DMS53 treated with DMSO at 0.1 percent for 48 hours (cell line): ENCODE data around the gene AOPEP.
"Not testable (repeated sequence)": the region's sequence is repeated elsewhere in the genome, so short reads cannot be mapped to it uniquely, and the experiment has no call there.

ENCODE experiments used
- DNase-seq: peaks from one replicate; lab custom pipeline; 2025; ENCODE audit not compliant: unreplicated experiment; lab: John Stamatoyannopoulos, UW

The AOPEP gene

DNA sequence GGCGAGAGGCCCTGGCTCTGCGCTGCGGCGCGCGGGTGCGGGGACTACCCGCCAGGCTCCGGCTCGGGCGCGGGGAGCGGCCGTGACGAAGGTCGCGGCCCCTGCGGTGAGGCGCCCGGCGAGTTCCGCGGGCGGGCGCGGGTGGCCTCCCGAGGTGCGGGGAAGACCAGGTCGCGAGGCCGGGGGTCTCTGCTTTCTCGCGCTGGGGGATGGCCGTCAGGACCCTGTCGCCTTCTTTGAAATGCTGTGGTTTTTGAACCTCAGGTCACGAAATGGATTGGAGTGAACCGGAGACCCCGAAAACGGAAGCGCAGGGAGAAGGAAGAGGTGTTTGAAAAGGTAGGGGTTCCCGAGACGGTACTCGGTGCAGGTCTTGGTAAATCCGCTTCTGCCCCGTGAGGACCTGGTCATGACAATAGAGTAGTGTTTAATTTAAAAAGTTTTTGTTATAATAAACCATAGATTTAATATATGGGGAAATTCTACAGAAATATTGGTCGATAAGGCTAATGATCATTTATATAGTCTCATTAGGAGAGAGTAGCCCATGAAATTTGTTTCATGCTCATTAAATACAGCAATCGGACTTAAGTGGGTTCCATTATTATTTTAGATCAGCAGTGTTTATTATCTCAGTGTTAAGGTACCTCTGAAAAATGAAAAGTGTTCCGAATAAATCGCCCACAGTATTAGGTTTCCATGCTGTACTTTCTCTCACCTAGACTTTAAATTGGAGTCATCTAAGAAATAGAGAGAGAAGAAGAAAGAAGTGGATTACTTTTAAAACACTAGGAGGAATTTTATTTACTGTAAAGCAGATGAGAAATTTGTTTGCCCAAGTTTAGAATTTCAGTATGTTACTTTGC lies 279.0 kb downstream of the AOPEP start:
- DNase-seq: no peak

- DNase-seq: no peak
Observed at GRCh38 chr9:95007226-95007869, 280.8 kb downstream of the AOPEP start.

- no peak for DNase-seq
Observed at GRCh38 chr9:95008151-95008771, 281.8 kb downstream of the AOPEP start.

DNA sequence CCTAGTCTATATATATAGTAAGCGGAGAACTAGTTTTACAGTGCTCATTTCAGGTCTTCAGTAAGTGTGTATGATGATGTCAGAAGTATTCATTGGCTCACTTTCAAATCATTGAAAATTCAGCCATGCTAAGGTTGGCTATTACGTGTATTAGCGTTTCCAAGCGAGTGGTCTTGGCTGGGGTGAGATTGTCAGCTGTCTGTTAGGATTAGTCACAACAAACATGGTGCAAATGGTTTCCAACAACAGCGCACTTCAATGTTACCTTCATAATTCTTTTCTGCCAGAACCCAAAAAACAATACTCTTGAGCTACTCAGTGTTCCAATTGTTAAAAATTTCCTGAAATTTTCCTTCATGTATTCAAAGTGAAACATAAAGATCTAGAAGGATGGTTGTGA lies 283.0 kb downstream of the AOPEP start:
- no peak for DNase-seq

DNA sequence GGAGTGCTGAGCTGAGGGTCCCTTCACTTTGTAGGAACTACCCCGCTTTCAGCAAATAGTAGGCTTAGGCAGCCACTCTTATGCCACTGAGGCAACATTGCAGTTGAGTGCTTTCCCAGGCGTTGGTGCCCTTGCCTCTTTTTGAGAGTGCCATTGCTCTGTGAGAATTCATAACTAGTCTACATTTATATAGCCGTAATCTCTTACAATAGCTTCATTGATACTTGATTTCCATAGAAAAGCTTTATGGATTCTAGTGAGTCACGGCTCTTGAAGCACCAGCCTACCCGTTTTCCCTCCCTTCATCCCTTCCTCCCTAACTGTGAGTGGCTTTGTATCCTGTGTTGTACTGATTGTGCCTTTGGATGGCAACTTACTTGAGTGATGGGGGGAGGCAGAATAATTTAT lies 283.9 kb downstream of the AOPEP start:
- no peak for DNase-seq

DNA sequence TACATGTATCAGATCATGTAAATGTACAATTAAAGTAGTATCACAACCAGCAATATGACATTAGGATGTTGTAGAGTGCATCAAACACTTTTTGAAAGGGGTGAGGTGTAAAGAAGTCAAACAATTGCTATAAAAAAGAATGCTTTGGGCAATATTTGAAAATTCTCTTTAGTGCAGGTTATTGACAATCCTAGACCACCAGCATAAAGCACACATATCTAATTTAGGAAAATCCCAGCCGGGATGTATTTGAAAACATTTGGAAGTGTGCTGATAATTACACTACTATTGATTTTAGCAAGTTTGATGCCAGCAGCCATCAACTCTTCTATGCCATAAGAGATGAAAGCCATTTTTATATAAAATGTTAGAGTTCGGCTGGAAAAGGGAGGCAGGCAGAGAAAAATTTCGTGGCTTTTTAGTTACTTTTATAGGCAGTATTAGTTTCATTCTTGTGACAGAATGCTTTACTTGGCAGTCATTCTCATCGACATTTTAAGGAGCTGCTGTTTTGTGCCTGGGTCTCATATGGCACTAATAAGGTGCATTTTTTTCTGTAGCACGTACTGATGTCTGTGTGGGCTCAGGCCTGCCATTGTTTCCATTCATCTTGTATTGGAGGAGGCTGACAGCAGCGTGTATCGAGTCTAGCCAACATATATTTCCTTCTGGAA lies 285.7 kb downstream of the AOPEP start:
- no peak for DNase-seq

DNA sequence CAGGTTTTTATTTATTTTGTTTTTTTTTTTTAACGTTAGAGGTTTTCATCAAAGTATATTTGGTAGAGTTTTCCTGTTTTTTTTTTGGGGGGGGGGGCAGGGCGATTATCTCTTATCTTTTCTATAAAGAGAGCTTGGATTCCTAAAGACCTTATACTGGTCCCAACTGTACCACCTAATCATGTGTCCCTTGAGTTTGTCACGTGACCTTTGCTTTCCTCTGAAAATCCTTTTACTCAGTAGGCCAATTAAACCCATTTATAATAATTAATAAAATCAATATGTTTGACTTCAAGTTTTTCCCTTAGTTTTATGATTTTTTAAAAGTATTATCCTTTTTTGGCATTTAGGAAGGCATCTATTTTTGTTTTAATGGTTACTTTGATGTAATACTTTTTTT lies 286.4 kb downstream of the AOPEP start:
- no peak for DNase-seq

DNA sequence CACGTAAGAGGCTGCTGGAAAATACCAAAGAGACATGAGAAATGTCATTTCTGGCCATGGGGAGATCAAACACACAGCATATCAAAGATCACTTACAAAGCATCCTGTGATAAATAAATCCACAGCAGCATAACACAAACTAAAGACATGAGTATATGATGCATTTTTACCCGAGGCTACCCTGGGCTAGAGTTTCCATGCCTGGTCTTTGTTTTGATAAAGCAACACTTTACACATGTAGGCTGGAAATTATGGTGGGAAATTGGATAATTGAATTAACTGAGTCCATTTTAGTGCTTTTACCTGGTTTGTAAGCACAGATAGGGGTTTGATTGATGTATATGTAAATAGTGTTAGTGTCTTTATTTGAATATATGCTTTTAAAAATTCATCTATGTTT lies 288.4 kb downstream of the AOPEP start:
- no peak for DNase-seq

GRCh38 chr9:95015569-95015968 lies 289.1 kb downstream of the AOPEP start:
- no peak for DNase-seq

DNA sequence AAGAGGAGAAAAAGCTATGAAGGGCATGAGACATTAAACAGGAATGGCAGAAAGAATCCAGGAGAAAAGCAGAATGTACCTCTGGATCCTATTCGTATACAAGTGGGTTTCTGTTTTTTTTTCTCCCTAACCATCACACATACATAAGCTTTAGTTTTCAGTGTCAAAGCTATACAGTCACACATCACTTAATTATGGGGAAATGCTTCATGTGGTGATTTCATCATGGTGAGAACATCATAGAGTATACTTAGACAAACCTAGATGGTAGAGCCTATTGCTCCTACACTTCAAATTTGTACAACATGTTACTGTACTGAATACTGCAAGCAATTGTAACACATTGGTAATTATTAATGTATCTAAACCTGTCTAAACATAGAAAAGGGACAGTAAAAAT lies 290.6 kb downstream of the AOPEP start:
- DNase-seq: no peak

DNA sequence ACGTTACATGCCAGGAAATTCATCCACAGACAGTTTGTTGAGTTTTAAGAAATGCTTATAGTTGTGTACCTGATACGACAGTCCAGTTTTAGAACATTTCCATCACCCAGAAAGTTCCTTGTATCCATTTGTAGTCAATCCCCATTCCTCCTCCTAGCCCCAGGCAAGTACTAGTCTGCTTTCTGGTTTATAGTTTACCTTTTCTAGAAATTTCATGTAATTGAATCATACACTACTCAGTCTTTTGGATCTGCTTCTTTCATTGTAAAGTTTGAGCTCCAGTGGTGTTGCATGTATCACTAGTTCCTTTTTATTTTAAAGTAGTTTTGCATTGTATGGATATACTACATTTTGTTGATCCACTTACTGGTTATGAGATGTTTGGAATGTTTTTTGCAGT lies 291.2 kb downstream of the AOPEP start:
- DNase-seq: no peak

- DNase-seq: no peak
Observed at GRCh38 chr9:95018099-95018936, 291.8 kb downstream of the AOPEP start.

DNA sequence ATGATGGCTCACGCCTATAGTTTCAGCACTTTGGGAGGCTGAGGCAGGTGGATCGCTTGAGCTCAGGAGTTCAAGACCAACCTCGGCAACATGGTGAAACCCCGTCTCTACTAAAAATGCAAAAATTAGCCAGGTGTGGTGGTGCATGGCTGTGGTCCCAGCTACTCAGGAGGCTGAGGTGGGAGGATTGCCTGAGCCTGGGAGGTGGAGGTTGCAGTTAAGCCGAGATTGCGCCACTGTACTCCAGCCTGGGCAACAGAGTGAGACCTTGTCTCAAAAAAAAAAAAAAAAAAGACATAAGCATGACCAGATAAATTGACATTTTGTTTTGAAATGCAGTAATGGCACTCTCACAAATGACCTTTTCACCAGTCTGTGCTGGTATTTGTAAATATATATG lies 294.1 kb downstream of the AOPEP start:
- not testable (repeated sequence) for DNase-seq

- no peak for DNase-seq
Observed at GRCh38 chr9:95021166-95021886, 294.8 kb downstream of the AOPEP start.

DNA sequence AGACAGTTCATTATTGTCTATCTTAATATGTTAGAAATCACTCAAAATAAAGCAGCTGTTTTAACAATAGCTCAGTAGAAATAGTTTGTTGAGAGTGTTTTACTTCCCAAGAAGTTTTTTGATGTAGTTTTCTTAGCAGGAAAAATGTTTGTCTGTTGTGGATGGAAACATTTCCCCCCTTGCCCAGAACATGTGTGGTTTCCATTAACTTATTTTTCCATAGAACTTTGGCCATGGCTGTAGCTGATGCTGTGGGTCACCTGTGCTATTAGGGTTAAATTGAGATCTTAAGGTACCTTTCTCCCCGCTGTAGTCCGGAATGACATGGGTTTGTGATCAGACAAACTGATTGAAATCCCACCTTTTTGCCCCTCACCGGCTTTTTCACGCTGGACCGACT lies 296.2 kb downstream of the AOPEP start:
- DNase-seq: no peak

DNA sequence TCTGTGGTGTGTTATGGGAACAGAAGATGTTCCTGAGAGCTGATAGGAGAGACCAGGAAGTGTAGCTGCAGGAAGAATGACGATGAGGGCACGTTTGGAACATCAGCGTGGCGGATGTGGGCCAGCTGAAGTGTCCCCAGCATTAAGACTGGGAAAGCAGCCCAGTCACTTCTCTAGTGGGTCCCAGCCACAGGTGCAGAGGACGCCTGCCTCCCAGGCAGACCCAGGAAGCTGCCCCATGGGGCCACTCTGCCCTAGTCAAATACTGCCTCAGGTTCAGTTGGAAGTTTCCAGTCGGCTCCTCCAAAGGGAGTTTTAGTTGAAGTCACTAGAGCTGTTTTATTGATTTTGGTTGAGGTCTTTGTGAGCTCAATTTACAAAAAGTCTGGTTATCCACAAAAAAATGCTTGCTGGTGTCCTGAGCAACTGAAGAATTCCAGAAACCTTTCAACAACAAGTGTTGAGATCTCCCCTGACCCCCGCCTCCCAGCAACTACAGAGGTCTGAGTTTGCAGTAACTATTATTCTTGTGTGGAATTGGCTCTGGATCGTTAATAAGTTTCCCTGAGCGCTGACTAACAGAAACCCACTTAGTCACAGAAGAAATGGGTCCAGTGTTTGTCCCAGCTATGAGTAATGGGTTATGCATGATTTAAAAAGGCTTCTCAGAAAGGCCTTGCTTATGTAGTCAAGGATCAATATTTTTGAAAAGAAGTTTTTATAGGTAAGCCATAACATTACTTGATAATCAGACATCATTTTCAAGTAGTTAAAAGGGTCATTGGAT lies 296.9 kb downstream of the AOPEP start:
- DNase-seq: peak; percentile 76

- peak; percentile 28 for DNase-seq
Observed at GRCh38 chr9:95024097-95024671, 297.7 kb downstream of the AOPEP start.

GRCh38 chr9:95025213-95026147 lies 299.0 kb downstream of the AOPEP start:
- peak; percentile 43 for DNase-seq
